A549 (cell line): ENCODE measurements around the gene PRRX1.

Experiments used
- BCL3 ChIP-seq: fragments of >200 bp; sonication (Bioruptor Twin); formaldehyde crosslinking; IDR thresholded peaks from 3 replicates; pipeline ENCODE4 v1.6.1; 2016
- EP300 ChIP-seq, 2 experiments: fragments of >200 bp; sonication (Bioruptor Twin); formaldehyde crosslinking; IDR thresholded peaks; 2 replicates in 1 of 2; 3 replicates in 1 of 2; pipeline ENCODE4 v1.6.1; 2016 to 2017
- RAD21 ChIP-seq, 2 experiments: fragments of >200 bp in 1 of 2; sonication (Bioruptor Twin) in 1 of 2; formaldehyde crosslinking in 1 of 2; IDR thresholded peaks in 1 of 2; conservative IDR thresholded peaks in 1 of 2; 2 replicates in 1 of 2; 3 replicates in 1 of 2; pipeline ENCODE4 v1.6.1; 2012 to 2018; ENCODE audit warnings: inconsistent platforms in 1 of 2
- TF ChIP-seq, protein P1 (sequence below): fragments of >200 bp; sonication (Bioruptor Twin); formaldehyde crosslinking; IDR thresholded peaks from 3 replicates; pipeline ENCODE4 v1.5.1; 2016

- TF ChIP-seq BCL3 (no peak), EP300 (IDR thresholded peaks at IDR 0.05) (no peak), RAD21 (conservative IDR thresholded peaks at IDR 0.05 in 1 of 2, IDR thresholded peaks at IDR 0.05 in 1 of 2) (no peak)
- TF ChIP-seq, protein P1, sequence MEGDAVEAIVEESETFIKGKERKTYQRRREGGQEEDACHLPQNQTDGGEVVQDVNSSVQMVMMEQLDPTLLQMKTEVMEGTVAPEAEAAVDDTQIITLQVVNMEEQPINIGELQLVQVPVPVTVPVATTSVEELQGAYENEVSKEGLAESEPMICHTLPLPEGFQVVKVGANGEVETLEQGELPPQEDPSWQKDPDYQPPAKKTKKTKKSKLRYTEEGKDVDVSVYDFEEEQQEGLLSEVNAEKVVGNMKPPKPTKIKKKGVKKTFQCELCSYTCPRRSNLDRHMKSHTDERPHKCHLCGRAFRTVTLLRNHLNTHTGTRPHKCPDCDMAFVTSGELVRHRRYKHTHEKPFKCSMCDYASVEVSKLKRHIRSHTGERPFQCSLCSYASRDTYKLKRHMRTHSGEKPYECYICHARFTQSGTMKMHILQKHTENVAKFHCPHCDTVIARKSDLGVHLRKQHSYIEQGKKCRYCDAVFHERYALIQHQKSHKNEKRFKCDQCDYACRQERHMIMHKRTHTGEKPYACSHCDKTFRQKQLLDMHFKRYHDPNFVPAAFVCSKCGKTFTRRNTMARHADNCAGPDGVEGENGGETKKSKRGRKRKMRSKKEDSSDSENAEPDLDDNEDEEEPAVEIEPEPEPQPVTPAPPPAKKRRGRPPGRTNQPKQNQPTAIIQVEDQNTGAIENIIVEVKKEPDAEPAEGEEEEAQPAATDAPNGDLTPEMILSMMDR: no peak
Observed at GRCh38 chr1:170720661-170721060, 56.7 kb downstream of the PRRX1 start.
